GM21619 (cell line): Measurements from ENCODE around the gene DTX1.

Experiments
- ATAC-seq: cut with Tn5 transposase; IDR thresholded peaks from one replicate; pipeline ENCODE4 v1.9.1; 2021; ENCODE audit not compliant: unreplicated experiment

DTX1 gene

GRCh38 chr12:113070117-113070906 is 13.8 kb downstream of the DTX1 start:
- peak; percentile 47 for ATAC-seq

GRCh38 chr12:113071135-113072112 is 14.9 kb downstream of the DTX1 start:
- no peak for ATAC-seq

- no peak for ATAC-seq
Observed at GRCh38 chr12:113072136-113072535, 15.6 kb downstream of the DTX1 start.

- ATAC-seq: no peak
Observed at GRCh38 chr12:113073586-113073985, 17.1 kb downstream of the DTX1 start.

- ATAC-seq: peak; percentile 86
Observed at GRCh38 chr12:113075137-113075683, 18.7 kb downstream of the DTX1 start.

GRCh38 chr12:113077057-113077858 is 20.7 kb downstream of the DTX1 start:
- no peak for ATAC-seq

GRCh38 chr12:113077859-113078255 is 21.3 kb downstream of the DTX1 start:
- no peak for ATAC-seq

- no peak for ATAC-seq
Observed at GRCh38 chr12:113081873-113082272, 25.3 kb downstream of the DTX1 start.

GRCh38 chr12:113082486-113083148 is 26.1 kb downstream of the DTX1 start:
- ATAC-seq: peak; percentile 79

- ATAC-seq: no peak
Observed at GRCh38 chr12:113083863-113084435, 27.4 kb downstream of the DTX1 start.

- ATAC-seq: no peak
Observed at GRCh38 chr12:113086249-113087164, 30.0 kb downstream of the DTX1 start.

GRCh38 chr12:113087193-113087592 is 30.7 kb downstream of the DTX1 start:
- ATAC-seq: no peak

- ATAC-seq: no peak
Observed at GRCh38 chr12:113088037-113088436, 31.5 kb downstream of the DTX1 start.

GRCh38 chr12:113088971-113089756 is 32.6 kb downstream of the DTX1 start:
- ATAC-seq: no peak

GRCh38 chr12:113089839-113090238 is 33.3 kb downstream of the DTX1 start:
- ATAC-seq: no peak

- no peak for ATAC-seq
Observed at GRCh38 chr12:113090740-113091139, 34.2 kb downstream of the DTX1 start.

GRCh38 chr12:113091506-113091905 is 35.0 kb downstream of the DTX1 start:
- ATAC-seq: no peak
